HEK293 (cell line): Measurements from ENCODE around the gene ASXL2.

Experiments
- CTCF ChIP-seq: fragments of 450-650 bp; formaldehyde crosslinking; IDR thresholded peaks from 2 replicates; pipeline ENCODE4 v1.5.1; 2016; ENCODE audit warnings: missing biosample characterization, missing genetic modification characterization
- ZBTB26 ChIP-seq: fragments of 450-650 bp; formaldehyde crosslinking; optimal IDR thresholded peaks from 2 replicates; pipeline ENCODE3; 2016; ENCODE audit warnings: missing biosample characterization, mild to moderate bottlenecking, missing genetic modification characterization
- ZBTB8A ChIP-seq: fragments of 450-650 bp; formaldehyde crosslinking; IDR thresholded peaks from 2 replicates; pipeline ENCODE4 v1.5.1; 2016; ENCODE audit warnings: missing biosample characterization, missing genetic modification characterization
- ZNF302 ChIP-seq: fragments of 450-650 bp; formaldehyde crosslinking; IDR thresholded peaks from 2 replicates; pipeline ENCODE4 v1.5.1; 2016; ENCODE audit warnings: missing biosample characterization, missing genetic modification characterization, low read depth
- ZNF677 ChIP-seq: fragments of 450-650 bp; IDR thresholded peaks from 2 replicates; pipeline ENCODE4 v1.5.0; 2018; ENCODE audit warnings: missing biosample characterization, mild to moderate bottlenecking, missing genetic modification characterization, moderate library complexity
- ZSCAN30 ChIP-seq: fragments of 450-650 bp; IDR thresholded peaks from 2 replicates; pipeline ENCODE4 v1.5.1; 2018; ENCODE audit warnings: missing biosample characterization, mild to moderate bottlenecking, missing genetic modification characterization, moderate library complexity

- no peak for TF ChIP-seq CTCF
- TF ChIP-seq ZNF302 (tag by site-specific recombination) = no peak
- TF ChIP-seq ZBTB26 = no peak
- TF ChIP-seq ZBTB8A (tag by site-specific recombination) = no peak
- no peak for TF ChIP-seq ZNF677 (tag by site-specific recombination)
- no peak for TF ChIP-seq ZSCAN30 (tag by site-specific recombination)
Observed at GRCh38 chr2:25922501-25922900, 44.2 kb upstream of the ASXL2 start.
